Right lobe of liver (tissue), 6 donors: ENCODE data around the gene GOLPH3. TPM values are rescaled to one million over a fixed set of nuclear protein-coding genes. Genes with fewer than 3 reads are reported as not detected.

Source experiments
- ATAC-seq, 4 donors: fragments of 200-7000 bp; cut with Tn5 transposase; one replicate each; pipeline ENCODE4 v1.9.1; 2020; ENCODE audit warnings: mild to moderate bottlenecking in 4 of 4, moderate library complexity in 4 of 4
- DNase-seq, 3 donors: peaks; one replicate each; pipeline ENCODE4 v3.0.0-alpha.2; 2020
- H3K27ac ChIP-seq, 3 donors: fragments of 200-600 bp; one replicate each; pipeline ENCODE4 v1.8.0; 2022
- H3K27me3 ChIP-seq, 2 donors: fragments of 200-600 bp; one replicate each; pipeline ENCODE4 v1.8.0; 2022
- H3K36me3 ChIP-seq, 4 donors: fragments of 200-600 bp; sonication (generic) in 1 of 4; one replicate each; pipeline versions ENCODE4 v1.5.1 to v1.8.0; 2017 to 2022; ENCODE audit warnings: control low read depth in 1 of 4
- H3K4me1 ChIP-seq, 4 donors: fragments of 200-600 bp; sonication (generic) in 1 of 4; one replicate each; pipeline versions ENCODE4 v1.5.1 to v1.8.0; 2017 to 2022; ENCODE audit warnings: control low read depth in 1 of 4
- H3K4me3 ChIP-seq, 3 donors: fragments of 200-600 bp; one replicate each; pipeline ENCODE4 v1.8.0; 2022
- H3K9me3 ChIP-seq, 4 donors: fragments of 200-600 bp; sonication (generic) in 1 of 4; one replicate each; pipeline versions ENCODE4 v1.5.1 to v1.8.0; 2017 to 2022; ENCODE audit warnings: control low read depth in 1 of 4
- CTCF ChIP-seq, 4 donors: fragments of 200-600 bp in 3 of 4; fragments of 450-650 bp in 1 of 4; IDR thresholded peaks; one replicate each; pipeline versions ENCODE4 v1.5.1 to v1.8.0; 2016 to 2022; ENCODE audit warnings: antibody characterized with exemption in 4 of 4, mild to moderate bottlenecking in 2 of 4
- POLR2A ChIP-seq: fragments of 450-650 bp; IDR thresholded peaks from one replicate; pipeline ENCODE4 v1.6.1; 2017; ENCODE audit warnings: antibody characterized with exemption, mild to moderate bottlenecking
- WGBS: methylation state at CpG from one replicate; pipeline ENCODE4 v1.1.6; 2018; ENCODE audit warnings: low coverage, low lambda C conversion rate; ENCODE audit not compliant: insufficient coverage; ENCODE audit errors: missing lambda C conversion rate; 5-methylcytosine and 5-hydroxymethylcytosine counted together
- intact Hi-C, 2 donors: fragments of 100-400 bp; cut with DNase I; formaldehyde crosslinking; loops; one replicate each; pipeline versions ENCODE4 v1.11.2 to v1.14.1; 2022
- total RNA-seq, 6 experiments: library from RNA; depleted of rRNA in 2 of 6; stranded (reverse); fragments of >200 nt in 2 of 6; fragmentation: NEBNext Ultra II Directional in 3 of 6; extraction: Animal tissue kit (Norgen Biotek cat#: 25700) in 3 of 6; gene quantifications; one replicate each; pipeline versions ENCODE4 v1.1.0 to v1.2.4, GENCODE V29; 2016 to 2023
- donor health status: DM: no; HTN: yes; CAD: no.
- donor health status: DM: no; HTN: no; CAD: no.
- donor health status: DM: no; HTN: no; CAD: no.
- donor health status: DM: no; HTN: yes; CAD: no.
- donor health status: DM: no; HTN: yes; CAD: no.

Gene GOLPH3
- total RNA-seq, 6 experiments from 2014 or later, result 59.1 to 141 (median 95.9) TPM

GRCh38 chr5:32132757-32133156 lies 41.4 kb downstream of the GOLPH3 start:
- no peak for TF ChIP-seq CTCF (IDR thresholded peaks at IDR 0.05)
- Histone ChIP-seq H3K4me3 (no peak overlapping the region), H3K36me3 (peaks cover 0 to 19% (median 8%) of the 10 kb centered on the region in 4 donors), H3K9me3 (no peaks in the 10 kb centered on the region), H3K4me1 (peaks cover 0 to 5% (median 1%) of the 10 kb centered on the region in 4 donors), H3K27me3 (no peaks in the 10 kb centered on the region), H3K27ac (no peak overlapping the region)
- DNase-seq (no peak), ATAC-seq (no peak)
- intact Hi-C loops, result no loop called here

GRCh38 chr5:32131604-32132003 lies 42.5 kb downstream of the GOLPH3 start:
- intact Hi-C loops, result no loop called here
- Histone ChIP-seq H3K4me3 (no peak overlapping the region), H3K4me1 (peaks cover 0 to 14% (median 7%) of the 10 kb centered on the region in 4 donors), H3K27ac (no peak overlapping the region), H3K9me3 (no peaks in the 10 kb centered on the region), H3K36me3 (peaks cover 0 to 23% (median 8%) of the 10 kb centered on the region in 4 donors), H3K27me3 (no peaks in the 10 kb centered on the region)
- TF ChIP-seq CTCF (IDR thresholded peaks at IDR 0.05) (no peak), POLR2A (no peak)
- ATAC-seq (no peak), DNase-seq (no peak)
- WGBS, result 92% methylated on average over 1 of the region's 1 CpG

- DNase-seq (no peak), ATAC-seq (no peak)
- WGBS, result 85% methylated on average over 3 of the region's 3 CpGs
- H3K27me3 ChIP-seq, result no peaks in the 10 kb centered on the region
- intact Hi-C loops, result no loop called here
- H3K27ac ChIP-seq, result no peak overlapping the region
- no peaks in the 10 kb centered on the region for H3K9me3 ChIP-seq
- no peak for TF ChIP-seq CTCF (IDR thresholded peaks at IDR 0.05)
- TF ChIP-seq POLR2A, result no peak
- H3K4me1 ChIP-seq, result peaks cover 0 to 14% (median 7%) of the 10 kb centered on the region in 4 donors
- no peak overlapping the region for H3K4me3 ChIP-seq
- H3K36me3 ChIP-seq, result peaks cover 0 to 28% (median 10%) of the 10 kb centered on the region in 4 donors
Measured at GRCh38 chr5:32130865-32131264, 43.3 kb downstream of the GOLPH3 start.

- no peaks in the 10 kb centered on the region for H3K27me3 ChIP-seq
- peaks cover 0 to 25% (median 8%) of the 10 kb centered on the region in 4 donors for H3K36me3 ChIP-seq
- H3K9me3 ChIP-seq, result no peaks in the 10 kb centered on the region
- no peak for TF ChIP-seq CTCF (IDR thresholded peaks at IDR 0.05)
- TF ChIP-seq POLR2A, result no peak
- intact Hi-C loops, result no loop called here
- no peak overlapping the region for H3K4me3 ChIP-seq
- DNase-seq, result no peak
- WGBS, result 46% methylated on average over 3 of the region's 7 CpGs
- ATAC-seq, result no peak
- no peak overlapping the region for H3K27ac ChIP-seq
- peaks cover 0 to 23% (median 9%) of the 10 kb centered on the region in 4 donors for H3K4me1 ChIP-seq
Measured at GRCh38 chr5:32129074-32129598, 45.0 kb downstream of the GOLPH3 start.

- DNase-seq, result no peak
- ATAC-seq, result peak; percentile 17 to 47 (median 30)
- Histone ChIP-seq H3K4me1 (peaks cover 0 to 34% (median 7%) of the 10 kb centered on the region in 4 donors), H3K9me3 (no peaks in the 10 kb centered on the region), H3K27me3 (no peaks in the 10 kb centered on the region), H3K4me3 (no peak overlapping the region), H3K36me3 (peaks cover 0 to 19% (median 8%) of the 10 kb centered on the region in 4 donors), H3K27ac (no peak overlapping the region)
- TF ChIP-seq CTCF (IDR thresholded peaks at IDR 0.05), result no peak
- TF ChIP-seq POLR2A, result no peak
- intact Hi-C loops, result no loop called here
- WGBS, result 91% methylated on average over 1 of the region's 3 CpGs
Measured at GRCh38 chr5:32127711-32128110, 46.4 kb downstream of the GOLPH3 start.
